Lower lobe of right lung (tissue), 2 donors: Measurements from ENCODE around the gene EXOSC6. TPM values are rescaled to one million over a fixed set of nuclear protein-coding genes. Genes with fewer than 3 reads are reported as not detected.
"Not testable (repeated sequence)": the region's sequence is repeated elsewhere in the genome, so short reads cannot be mapped to it uniquely, and the experiment has no call there.

Experiments used
- ATAC-seq, 2 donors: fragments of 200-7000 bp; cut with Tn5 transposase; one replicate each; pipeline ENCODE4 v1.9.1; 2020 to 2022; ENCODE audit warnings: mild to moderate bottlenecking in 2 of 2, moderate library complexity in 2 of 2
- DNase-seq: peaks from one replicate; pipeline ENCODE4 v3.0.0-alpha.2; 2020
- H3K27ac ChIP-seq: fragments of 200-600 bp; one replicate; pipeline ENCODE4 v1.8.0; 2022
- H3K27me3 ChIP-seq: fragments of 200-600 bp; one replicate; pipeline ENCODE4 v1.8.0; 2022; ENCODE audit warnings: low read depth
- H3K36me3 ChIP-seq: fragments of 200-600 bp; one replicate; pipeline ENCODE4 v1.8.0; 2022; ENCODE audit warnings: mild to moderate bottlenecking
- H3K4me1 ChIP-seq: fragments of 200-600 bp; one replicate; pipeline ENCODE4 v1.8.0; 2022
- H3K4me3 ChIP-seq: fragments of 200-600 bp; one replicate; pipeline ENCODE4 v1.8.0; 2022; ENCODE audit warnings: mild to moderate bottlenecking
- H3K9me3 ChIP-seq: fragments of 200-600 bp; one replicate; pipeline ENCODE4 v1.8.0; 2022
- intact Hi-C: fragments of 100-400 bp; cut with DNase I; formaldehyde crosslinking; loops from one replicate; pipeline ENCODE4 v1.11.0; 2022
- total RNA-seq: library from RNA; stranded (reverse); fragmentation: NEBNext Ultra II Directional; extraction: Animal tissue kit (Norgen Biotek cat#: 25700); gene quantifications from one replicate; pipeline ENCODE4 v1.2.1, GENCODE V29; 2021
- TF ChIP-seq, protein P1 (sequence below): fragments of 200-600 bp; IDR thresholded peaks from one replicate; pipeline ENCODE4 v1.8.0; 2022; ENCODE audit warnings: antibody characterized with exemption, mild to moderate bottlenecking
- donor health status: DM: no; HTN: yes; CAD: no; lungs with severe emphysema.

The EXOSC6 gene
- total RNA-seq, 1 donor from 2014 or later: 21.4 TPM

DNA sequence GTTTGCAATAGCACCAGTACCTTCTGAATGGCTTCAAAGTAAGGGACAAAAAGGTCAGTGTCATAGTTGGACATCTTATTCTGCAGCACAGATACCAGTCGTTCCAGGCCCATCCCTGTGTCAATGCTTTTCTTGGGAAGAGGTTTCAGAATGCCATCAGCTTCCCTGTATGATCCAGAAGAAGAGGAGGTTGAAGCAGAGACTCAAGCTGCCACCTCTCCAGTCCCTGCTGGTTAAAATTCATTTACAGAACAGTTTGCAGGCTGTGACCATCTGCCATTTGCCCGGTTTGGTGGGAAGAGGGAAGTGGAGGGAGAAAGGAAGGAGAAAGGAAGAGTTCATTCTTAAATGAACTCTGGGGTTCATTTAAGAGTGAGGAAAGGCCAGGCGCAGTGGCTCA lies 18.4 kb upstream of the EXOSC6 start:
- peaks cover 96% of the 10 kb centered on the region for H3K36me3 ChIP-seq
- DNase-seq: no peak

DNA sequence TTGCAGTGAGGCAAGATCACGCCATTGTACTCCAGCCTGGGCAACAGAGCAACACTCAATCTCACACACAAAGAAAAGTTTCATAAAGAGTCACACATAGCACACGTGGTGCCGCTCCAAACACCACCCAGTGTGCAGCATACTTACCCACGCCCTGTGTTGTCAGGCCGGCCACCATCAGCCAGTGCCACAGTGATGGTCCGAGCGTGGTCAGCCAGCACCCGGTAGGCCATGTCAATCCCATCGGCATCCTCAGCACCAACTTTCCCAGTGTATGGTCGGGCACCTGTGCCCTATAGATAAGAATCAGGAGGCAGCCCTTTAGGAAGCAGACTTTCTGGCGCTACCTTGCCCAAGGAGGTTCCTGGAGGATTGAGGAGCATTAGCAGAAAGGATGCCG lies 17.7 kb upstream of the EXOSC6 start:
- Histone ChIP-seq H3K27ac (no peak overlapping the region), H3K4me1 (no peaks in the 10 kb centered on the region), H3K9me3 (no peaks in the 10 kb centered on the region), H3K4me3 (no peak overlapping the region), H3K27me3 (no peaks in the 10 kb centered on the region), H3K36me3 (peaks cover 96% of the 10 kb centered on the region)
- intact Hi-C loops: no loop called here
- DNase-seq (no peak), ATAC-seq (no peak)
- TF ChIP-seq, protein P1, sequence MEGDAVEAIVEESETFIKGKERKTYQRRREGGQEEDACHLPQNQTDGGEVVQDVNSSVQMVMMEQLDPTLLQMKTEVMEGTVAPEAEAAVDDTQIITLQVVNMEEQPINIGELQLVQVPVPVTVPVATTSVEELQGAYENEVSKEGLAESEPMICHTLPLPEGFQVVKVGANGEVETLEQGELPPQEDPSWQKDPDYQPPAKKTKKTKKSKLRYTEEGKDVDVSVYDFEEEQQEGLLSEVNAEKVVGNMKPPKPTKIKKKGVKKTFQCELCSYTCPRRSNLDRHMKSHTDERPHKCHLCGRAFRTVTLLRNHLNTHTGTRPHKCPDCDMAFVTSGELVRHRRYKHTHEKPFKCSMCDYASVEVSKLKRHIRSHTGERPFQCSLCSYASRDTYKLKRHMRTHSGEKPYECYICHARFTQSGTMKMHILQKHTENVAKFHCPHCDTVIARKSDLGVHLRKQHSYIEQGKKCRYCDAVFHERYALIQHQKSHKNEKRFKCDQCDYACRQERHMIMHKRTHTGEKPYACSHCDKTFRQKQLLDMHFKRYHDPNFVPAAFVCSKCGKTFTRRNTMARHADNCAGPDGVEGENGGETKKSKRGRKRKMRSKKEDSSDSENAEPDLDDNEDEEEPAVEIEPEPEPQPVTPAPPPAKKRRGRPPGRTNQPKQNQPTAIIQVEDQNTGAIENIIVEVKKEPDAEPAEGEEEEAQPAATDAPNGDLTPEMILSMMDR: no peak

More for the DNA sequence above, 18.4 kb upstream of the EXOSC6 start:
- Histone ChIP-seq H3K4me3 (no peak overlapping the region), H3K27ac (no peak overlapping the region), H3K27me3 (no peaks in the 10 kb centered on the region), H3K9me3 (no peaks in the 10 kb centered on the region), H3K4me1 (no peaks in the 10 kb centered on the region)
- intact Hi-C loops: no loop called here
- TF ChIP-seq, protein P1: no peak
- no peak for ATAC-seq

DNA sequence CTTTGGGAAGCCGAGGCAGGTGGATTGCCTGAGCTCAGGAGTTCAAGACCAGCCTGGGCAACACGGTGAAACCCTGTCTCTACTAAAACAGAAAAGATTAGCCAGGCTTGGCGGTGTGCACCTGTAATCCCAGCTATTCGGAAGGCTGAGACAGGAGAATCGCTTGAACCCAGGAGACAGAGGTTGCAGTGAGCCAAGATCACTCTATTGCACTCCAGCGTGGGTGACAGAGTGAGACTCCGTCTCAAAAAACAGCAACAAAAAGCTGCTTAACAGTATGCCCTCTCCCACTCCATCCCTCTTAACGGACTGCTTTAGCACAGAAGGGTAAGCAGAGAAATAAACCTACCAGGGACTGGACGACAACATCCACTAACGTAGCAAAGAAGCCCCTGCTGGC lies 16.2 kb upstream of the EXOSC6 start:
- intact Hi-C loops, H3K9me3 ChIP-seq, H3K27ac ChIP-seq, DNase-seq, ATAC-seq, H3K4me3 ChIP-seq, H3K4me1 ChIP-seq, H3K27me3 ChIP-seq: not testable (repeated sequence)
- H3K36me3 ChIP-seq: peaks cover 100% of the 10 kb centered on the region

DNA sequence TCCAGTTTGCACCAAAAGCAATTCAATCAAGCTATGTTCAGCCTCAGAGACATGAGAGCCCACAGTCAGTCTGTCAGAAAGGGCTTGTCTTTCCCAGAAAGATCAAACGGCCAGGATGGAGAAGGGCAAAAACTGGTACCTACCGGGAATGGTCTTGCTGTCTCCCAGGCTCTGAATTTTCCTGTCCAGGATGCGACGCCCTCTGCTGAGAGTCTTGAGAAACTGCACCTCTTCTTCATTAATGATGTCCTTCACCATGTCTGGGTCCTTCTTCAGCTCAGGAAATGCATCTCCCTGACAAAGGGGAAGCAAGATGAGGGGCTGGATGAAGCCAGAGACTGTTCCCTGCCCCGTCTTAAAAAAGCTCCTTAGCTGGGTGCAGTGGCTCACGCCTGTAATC lies 15.8 kb upstream of the EXOSC6 start:
- Histone ChIP-seq H3K27me3 (no peaks in the 10 kb centered on the region), H3K4me1 (no peaks in the 10 kb centered on the region), H3K9me3 (no peaks in the 10 kb centered on the region), H3K4me3 (no peak overlapping the region), H3K27ac (no peak overlapping the region), H3K36me3 (peaks cover 100% of the 10 kb centered on the region)
- ATAC-seq (peak in 1 of 2 donors; percentile 57), DNase-seq (no peak)
- intact Hi-C loops: no loop called here
- TF ChIP-seq, protein P1: peak; percentile 52

DNA sequence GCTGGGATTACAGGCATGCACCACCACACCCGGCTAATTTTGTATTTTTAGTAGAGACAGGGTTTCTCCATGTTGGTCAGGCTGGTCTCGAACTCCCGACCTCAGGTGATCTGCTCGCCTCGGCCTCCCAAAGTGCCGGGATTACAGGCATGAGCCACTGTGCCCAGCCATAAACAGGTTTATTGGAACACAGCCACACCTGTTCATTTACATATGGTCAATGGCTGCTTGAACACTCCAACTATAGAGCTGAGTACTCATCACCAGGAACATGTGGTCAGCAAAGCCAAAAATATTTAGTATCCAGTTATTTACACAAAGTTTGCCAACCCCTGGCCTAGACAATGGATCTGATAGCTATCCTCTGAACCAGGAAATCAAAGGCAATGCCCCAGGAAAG lies 8.2 kb upstream of the EXOSC6 start:
- DNase-seq, H3K4me1 ChIP-seq, H3K27ac ChIP-seq, H3K4me3 ChIP-seq, ATAC-seq, H3K9me3 ChIP-seq, H3K27me3 ChIP-seq, intact Hi-C loops: not testable (repeated sequence)
- H3K36me3 ChIP-seq: peaks cover 100% of the 10 kb centered on the region

DNA sequence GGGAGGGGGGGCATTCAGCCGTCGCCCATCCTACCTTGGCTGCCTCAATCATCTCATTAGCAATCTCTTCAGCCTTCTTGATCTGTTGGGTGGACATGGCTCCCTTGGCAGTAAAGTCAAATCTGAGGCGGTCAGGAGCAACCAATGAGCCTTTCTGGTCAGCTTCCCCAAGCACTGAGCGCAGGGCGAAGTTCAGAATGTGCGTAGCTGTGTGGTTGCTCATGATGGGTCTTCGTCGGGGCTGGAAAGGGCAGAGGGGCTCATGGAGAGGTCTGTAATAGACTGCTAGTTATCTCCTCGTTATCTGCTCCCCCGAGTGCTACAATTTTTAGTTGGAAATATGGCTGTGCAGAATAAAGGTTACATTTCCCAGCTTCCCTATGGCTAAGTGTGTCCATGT lies 7.2 kb upstream of the EXOSC6 start:
- intact Hi-C loops: no loop called here
- Histone ChIP-seq H3K27ac (no peak overlapping the region), H3K4me1 (no peaks in the 10 kb centered on the region), H3K9me3 (no peaks in the 10 kb centered on the region), H3K4me3 (no peak overlapping the region), H3K27me3 (no peaks in the 10 kb centered on the region), H3K36me3 (peaks cover 100% of the 10 kb centered on the region)
- no peak for DNase-seq
- no peak for ATAC-seq
- TF ChIP-seq, protein P1: no peak

DNA sequence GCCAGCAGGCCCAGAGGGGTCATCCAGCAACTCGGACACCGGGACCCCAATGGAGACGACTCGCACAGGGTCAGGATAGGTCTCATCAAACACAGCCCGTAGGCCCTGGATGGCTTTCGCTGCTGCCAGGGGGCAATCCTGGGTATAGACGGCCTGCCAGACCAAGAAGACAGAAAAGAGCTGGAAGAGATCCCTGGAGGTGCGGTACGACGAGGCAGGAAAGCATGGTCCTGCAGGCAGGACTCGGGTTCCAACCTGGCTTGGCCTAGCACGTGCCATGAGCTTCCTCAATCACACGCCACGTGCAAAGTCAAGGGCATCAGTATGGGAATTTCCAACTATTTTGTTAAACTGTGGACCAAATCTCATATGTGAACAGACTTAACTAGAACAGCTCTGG lies 6.3 kb upstream of the EXOSC6 start:
- H3K27ac ChIP-seq: no peak overlapping the region
- no peaks in the 10 kb centered on the region for H3K9me3 ChIP-seq
- TF ChIP-seq, protein P1: no peak
- no peak for ATAC-seq
- H3K4me1 ChIP-seq: no peaks in the 10 kb centered on the region
- H3K4me3 ChIP-seq: no peak overlapping the region
- H3K27me3 ChIP-seq: no peaks in the 10 kb centered on the region
- peaks cover 100% of the 10 kb centered on the region for H3K36me3 ChIP-seq
- intact Hi-C loops: no loop called here
- no peak for DNase-seq
